CD4-positive, alpha-beta T cell treated with Interferon gamma for 1 hour (primary cell): ENCODE measurements around the gene S100A4.
A peak's percentile ranks its signal among the peaks of the same experiment; 100 is the strongest.
"Not testable (repeated sequence)": the region's sequence is repeated elsewhere in the genome, so short reads cannot be mapped to it uniquely, and the experiment has no call there.

ENCODE experiments used
- DNase-seq: peaks from one replicate; pipeline ENCODE4 v3.0.0-alpha.2; 2020

The S100A4 gene

DNA sequence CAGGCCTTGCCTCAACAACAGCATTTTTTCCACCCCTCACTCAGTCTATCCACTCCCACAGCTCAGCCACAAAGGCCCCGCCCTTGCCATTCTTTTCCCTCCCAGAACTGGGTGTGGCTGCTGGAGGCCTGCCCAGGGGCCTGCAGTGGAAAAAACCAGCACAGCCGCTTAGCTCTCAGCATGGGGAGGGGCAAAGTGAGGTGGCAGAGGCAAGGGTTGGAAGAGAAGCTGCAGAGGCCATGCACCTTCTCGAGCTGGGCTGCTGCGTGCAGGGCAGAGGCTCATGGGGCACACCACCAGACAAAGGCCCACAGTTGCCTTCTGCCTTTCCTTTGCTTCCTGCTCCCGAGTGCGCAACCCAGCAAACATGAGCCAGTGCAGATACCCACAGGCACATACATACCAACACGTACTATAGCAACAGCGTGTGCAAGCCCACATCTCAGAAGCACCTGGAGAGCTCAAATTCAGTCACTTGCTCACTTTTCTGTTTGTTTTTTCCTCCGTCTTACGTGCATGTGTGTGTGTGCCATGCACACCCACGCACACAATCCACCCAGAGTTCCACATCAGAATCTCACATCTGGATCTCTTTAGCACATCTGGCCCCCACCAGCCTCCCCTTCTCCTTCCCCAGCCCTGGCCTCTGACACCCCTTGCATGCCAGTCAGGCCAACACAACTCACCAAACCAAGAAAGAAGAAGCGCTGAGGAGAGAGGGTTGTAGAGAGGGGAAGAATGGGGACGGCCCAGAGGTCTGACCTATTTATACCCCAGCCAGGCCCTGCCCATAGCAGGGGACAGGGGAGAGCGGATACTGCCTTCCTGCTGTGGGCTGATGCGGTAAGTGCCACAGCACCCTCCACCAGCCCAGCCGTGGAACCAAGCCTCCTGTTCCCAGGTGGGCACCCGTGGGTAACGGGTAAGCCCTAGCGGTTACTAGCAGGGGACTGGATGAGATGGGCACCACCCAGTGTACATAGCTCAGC lies at the start of gene S100A4:
S100A4 (minus strand) TSS at position 740 of the 989 bp plus-strand sequence. CDS start 1,012 bp downstream, outside the sequence.
- DNase-seq, result peak; percentile 80

DNA sequence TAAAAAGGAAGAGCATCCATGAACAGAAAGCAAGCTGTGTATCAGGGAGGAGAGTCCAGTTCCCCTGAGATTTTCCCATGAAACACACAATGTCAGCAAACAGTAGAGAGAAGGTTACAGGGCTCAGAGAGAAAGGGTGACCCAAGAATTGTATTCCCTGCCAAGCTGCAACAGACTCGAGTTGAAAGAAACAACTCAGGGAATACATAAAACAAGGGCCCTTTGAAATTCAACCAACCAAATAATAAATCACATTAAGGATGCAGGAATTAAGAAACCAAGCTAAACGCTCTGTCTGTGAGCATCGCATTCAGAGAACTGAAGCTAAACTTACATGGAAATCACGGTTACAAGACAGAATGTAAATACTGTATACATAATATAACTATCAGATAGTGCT lies 47.1 kb upstream of the S100A4 start:
- DNase-seq, result no peak

DNA sequence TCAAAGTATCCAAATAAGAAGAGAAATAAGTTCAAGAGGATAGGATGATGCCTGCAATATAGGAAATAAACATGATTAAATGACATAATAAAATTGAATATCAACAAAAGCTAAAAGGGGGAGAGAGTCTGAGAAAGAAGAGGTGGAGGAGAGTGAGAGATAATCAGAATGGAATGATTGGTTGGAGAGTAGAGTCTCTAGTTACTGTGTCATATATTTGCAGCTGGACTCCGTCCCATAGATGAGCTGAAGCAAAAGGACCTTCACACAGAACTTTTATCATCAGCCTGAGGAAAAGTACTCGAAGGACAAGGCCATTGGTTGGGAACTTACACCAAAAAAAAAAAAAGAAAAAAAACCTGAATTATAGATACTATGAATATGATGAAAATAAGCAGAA lies 42.9 kb upstream of the S100A4 start:
- no peak for DNase-seq

DNA sequence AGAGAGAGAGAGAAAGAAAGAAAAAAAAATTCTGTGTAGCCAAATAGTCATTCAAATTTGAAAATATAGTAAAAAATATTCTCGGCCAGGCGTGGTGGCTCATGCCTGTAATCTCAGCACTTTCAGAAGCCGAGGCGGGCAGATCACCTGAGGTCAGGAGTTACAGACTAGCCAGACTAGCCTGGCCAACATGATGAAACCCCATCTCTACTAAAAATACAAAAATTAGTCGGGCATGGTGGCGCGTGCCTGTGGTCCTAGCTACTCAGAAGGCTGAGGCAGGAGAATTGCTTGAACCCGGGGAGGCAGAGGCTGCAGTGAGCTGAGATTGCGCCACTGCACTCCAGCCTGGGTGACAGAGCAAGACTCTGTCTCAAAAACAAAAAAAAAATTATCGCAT lies 42.4 kb upstream of the S100A4 start:
- not testable (repeated sequence) for DNase-seq

DNA sequence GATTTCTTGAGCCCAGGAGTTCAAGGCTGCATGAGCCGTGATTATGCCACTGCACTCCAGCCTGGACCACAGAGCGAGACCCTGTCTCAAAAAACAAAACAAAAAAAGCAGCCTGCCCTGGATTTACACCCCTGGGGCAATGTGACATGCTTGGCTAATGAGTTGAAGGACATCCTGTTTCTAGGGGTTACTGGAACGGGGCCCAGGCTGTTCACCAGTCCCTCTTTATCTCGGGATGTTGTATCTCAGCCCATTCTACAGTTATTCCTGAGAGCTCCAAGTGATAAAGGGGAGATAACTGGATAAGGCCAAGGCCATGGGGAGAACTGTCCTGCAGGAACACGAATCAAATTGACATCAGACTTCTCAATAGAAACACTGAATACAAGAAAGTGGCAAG lies 41.7 kb upstream of the S100A4 start:
- no peak for DNase-seq

DNA sequence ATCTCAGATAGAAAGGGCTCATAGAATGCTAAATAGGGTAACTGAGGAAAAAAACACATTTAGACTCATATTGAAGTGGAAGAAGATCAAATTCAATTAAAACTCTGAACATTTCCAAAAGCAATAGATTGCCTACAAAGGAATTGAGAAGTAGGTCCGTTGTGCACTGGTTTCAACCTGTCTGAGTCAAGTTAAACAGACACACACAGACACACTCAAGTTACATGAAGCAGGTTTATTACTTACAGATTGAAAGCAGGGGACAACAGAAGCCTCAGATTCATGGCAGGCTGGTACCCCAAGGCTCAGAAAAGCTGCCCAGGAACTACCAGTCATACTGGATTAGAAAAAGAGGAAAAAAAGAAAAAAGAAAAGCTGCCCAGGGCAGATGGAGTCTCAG lies 40.7 kb upstream of the S100A4 start:
- no peak for DNase-seq

DNA sequence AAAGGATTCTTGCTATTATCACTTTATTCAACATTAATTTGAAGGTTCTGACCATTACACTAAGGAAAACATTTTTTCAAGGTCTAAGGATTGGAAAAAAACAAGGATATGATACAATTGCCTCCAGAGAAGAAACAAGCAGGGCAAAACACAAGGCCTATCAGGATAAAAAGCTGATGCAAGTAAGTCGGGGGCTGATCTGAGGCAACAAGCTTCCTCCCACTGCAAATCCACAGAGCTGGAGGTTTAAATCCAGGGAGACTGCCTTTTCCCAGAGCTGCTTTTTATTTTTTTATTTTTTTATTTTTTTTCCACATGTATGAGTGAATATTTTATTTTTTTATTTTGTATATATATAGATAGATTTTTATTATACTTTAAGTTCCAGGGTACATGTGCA lies 39.4 kb upstream of the S100A4 start:
- DNase-seq, result no peak

DNA sequence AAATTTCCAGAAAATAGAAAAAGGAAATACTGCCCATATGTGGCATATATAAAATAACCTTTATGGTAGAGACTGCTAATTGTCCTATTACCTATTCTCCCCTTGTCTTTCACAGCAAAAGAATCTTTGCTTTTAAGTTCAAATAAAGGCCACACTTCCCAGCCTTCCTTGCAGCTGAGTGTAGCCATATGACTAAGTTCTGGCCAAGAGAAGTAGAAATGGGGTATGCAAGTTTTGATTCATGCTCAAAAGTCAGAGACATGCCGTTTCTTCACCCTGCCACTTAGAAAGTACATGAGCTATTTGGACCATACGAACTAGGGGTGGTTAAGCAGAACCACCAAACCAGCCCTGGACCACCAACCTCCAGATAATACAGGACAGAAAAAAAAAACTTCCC lies 38.4 kb upstream of the S100A4 start:
- DNase-seq, result no peak

DNA sequence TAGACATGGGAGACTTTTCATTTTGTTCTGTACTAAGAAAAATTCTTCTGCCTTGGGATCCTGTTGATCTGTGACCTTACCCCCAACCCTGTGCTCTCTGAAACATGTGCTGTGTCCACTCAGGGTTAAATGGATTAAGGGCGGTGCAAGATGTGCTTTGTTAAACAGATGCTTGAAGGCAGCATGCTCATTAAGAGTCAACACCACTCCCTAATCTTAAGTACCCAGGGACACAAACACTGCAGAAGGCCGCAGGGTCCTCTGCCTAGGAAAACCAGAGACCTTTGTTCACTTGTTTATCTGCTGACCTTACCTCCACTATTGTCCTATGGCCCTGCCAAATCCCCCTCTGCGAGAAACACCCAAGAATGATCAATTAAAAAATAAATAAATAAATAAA lies 37.9 kb upstream of the S100A4 start:
- DNase-seq, result not testable (repeated sequence)

DNA sequence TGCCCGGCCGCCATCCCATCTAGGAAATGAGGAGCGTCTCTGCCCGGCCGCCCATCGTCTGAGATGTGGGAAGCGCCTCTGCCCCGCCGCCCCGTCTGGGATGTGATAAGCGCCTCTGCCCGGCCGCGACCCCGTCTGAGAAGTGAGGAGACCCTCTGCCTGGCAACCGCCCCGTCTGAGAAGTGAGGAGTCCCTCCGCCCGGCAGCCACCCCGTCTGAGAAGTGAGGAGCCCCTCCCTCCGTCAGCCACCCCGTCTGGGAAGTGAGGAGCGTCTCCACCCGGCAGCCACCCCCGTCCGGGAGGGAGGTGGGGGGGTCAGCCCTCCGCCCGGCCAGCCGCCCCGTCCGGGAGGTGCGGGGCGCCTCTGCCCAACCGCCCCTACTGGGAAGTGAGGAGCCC lies 37.2 kb upstream of the S100A4 start:
- not testable (repeated sequence) for DNase-seq

DNA sequence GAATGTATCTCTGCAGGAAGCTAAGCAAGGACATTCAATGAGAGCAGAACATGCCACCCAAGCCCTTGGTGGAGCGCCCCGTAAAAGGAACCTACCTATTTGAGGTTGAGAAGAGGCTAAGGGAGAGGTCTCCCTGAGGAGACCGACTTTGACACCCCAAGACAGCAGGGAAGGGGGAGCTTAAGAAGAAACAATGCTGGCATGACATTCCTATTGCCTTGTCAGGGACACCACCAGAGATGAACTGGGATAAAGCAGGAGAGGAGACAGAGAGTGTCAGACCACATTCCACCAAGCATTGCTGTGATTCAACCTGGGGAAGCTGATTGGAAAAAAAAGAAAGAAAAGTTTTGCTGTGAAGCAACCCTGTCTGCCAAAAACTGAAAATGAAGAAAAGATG lies 33.3 kb upstream of the S100A4 start:
- DNase-seq, result no peak

DNA sequence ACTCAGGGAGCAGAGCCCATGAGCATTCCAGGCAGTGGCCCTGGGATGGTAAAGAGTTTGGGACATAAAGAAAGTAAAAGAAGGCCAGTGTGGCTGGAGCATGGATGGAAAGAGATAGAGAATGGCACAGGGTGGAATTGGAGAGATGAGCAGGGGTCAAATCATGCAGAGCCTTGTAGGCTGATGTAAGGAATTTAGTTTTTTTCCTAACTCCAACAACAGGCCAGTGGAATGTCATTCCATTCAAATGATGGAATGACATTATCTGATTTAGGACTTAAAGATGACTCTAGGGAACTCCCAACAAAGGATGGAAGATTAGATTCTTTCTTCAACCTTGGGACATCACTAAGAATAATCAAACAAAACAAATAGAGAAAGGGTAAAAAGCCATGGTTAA lies 32.9 kb upstream of the S100A4 start:
- DNase-seq, result no peak

DNA sequence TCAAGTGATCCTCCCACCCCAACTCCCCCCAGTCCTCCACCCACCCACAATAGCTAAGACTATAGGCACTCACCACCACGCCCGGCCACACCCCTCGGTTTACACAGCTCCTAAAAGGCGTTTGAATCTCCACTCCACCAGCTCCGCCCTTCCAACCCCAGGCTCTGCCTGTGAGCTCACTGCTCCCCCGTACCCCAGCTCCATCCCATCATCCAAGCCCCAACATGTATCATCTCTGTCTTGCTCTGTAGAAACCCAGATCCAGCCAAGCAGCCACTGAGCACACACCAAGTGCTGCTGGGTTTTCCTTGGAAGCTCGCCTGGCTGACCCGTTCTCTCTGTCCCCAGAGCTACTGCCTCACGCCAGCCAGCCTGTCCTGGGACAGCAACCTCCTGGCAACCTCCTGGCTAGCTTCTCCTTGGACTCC lies 32.0 kb upstream of the S100A4 start:
- DNase-seq, result no peak

DNA sequence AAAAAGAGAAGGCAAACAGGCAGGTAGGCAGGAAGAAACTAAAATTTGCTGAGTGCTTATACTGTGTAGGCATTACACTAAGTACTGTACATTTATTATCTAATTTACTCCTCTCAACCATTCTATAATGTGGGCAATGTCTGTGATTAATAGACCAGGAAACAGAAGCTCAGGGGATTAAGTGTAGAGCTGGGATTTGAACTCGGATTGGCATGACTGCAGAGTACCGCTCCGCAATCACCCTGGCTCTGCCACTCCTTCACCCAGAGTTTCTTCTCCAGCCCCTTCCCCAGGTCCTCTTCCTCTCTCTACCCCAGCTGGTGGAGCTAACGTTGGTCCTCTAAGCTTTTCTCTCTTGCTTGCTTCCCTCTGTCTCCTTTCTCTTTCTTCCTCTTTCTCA lies 31.5 kb upstream of the S100A4 start:
- no peak for DNase-seq

DNA sequence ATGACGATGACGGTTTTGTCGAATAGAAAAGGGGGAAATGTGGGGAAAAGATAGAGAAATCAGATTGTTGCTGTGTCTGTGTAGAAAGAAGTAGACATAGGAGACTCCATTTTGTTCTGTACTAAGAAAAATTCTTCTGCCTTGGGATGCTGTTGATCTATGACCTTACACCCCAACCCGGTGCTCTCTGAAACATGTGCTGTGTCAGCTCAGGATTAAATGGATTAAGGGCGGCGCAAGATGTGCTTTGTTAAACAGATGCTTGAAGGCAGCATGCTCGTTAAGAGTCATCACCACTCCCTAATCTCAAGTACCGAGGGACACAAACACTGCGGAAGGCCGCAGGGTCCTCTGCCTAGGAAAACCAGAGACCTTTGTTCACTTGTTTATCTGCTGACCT lies 29.9 kb upstream of the S100A4 start:
- not testable (repeated sequence) for DNase-seq

DNA sequence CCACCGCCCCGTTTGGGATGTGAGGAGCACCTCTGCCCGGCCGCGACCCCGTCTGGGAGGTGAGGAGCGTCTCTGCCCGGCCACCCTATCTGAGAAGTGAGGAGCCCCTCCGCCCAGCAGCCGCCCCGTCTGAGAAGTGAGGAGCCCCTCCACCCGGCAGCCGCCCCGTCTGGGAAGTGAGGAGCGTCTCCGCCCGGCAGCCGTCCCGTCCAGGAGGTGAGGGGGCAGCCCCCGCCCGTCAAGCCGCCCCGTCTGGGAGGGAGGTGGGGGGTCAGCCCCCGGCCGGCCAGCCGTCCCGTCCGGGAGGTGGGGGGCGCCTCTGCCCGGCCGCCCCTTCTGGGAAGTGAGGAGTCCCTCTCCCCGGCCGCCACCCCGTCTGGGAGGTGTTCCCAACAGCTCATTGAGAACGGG lies 29.5 kb upstream of the S100A4 start:
- DNase-seq, result not testable (repeated sequence)

DNA sequence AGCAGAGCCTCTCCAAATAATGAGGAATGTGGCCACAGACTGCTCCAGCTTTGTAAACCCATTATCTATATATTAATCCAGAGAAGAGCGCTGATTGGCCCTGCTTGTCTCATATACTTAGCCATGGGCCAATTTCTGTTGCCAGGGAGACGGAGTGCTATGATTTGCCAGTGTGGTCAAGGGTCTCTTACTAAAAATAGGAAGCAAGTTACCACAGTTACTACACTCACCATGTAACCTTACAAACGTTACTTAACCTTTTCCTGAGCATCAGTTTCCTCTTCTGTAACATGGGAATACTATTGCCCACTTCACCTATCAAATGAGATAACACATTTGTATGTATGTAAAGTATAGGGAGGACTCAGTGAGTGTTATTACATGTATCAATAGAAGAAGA lies 27.7 kb upstream of the S100A4 start:
- DNase-seq, result no peak

DNA sequence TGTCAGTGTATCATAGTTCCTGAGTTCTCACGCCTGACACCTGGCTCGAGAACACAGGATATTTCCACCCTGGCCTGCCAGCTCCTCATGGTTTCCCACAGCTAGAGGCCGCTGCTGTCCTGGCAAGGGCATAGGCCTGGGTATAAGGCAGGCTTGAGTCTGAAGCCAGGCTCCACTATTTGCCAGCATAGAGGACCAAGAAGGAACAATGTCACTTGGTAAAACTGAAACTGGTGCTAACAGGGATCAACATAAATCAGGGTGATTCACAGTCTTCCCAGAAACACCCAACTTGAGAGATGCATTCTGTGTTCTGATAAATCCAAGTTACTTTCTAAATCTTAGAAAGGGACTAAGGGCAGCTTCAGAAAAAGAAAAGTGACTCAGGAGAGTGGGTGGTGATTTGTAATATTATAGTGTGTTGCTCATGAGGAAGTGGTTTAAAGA lies 27.0 kb upstream of the S100A4 start:
- peak; percentile 65 for DNase-seq

DNA sequence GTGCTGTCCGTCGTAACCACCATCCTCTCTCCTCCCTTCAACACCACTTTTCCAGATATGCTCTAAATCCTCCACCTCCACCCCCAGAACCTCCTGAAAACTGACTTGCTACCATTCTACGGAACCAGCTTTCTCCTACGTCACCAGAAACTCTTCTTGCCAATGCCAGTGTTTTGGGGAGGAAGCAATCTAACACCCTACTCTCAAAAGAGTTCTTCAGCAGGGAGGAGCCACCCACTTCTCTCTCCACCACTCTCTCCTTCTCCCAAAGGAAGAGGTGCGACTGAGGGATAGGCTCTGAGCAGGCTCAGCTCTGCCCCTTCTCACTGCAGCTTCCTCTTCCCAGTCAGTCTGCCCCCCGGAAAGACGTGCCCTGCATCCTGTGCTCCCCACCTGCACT lies 26.1 kb upstream of the S100A4 start:
- DNase-seq, result no peak

DNA sequence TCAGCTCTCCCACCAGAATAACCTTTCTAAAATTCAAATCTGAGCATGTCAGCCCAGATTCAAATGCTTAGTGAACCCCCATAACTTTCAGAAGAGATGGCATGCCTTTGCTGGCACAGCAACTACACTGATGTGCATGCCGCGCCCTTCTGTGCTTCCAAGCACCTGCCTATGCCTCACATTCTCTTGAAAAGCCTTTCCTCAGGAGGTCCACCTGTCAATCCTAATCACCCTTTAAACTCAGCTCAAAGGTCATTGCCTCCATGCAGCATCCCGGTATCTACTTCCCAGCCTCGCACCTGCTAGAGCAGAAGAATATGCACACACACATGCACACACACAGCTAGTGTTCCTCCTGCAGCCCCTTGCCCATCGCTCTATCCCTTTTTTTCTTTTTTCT lies 25.3 kb upstream of the S100A4 start:
- no peak for DNase-seq

DNA sequence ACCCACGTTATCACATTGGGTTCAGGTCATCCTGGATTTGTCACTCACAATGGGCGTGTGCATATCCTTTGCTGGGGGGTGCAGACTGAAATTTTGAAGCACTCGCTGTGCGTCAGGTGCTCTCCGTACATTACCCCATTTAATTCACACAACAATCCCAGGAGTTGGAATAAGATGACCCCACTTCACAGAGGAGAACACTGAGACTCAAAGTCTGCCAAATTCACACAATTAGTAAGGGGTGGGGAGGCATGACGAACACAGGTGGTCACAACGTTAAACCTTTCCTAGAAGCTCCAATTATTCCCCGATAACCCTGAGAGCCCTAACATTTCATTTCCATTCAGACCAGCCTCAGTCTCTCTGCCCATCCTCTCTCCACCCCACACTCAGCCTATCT lies 23.9 kb upstream of the S100A4 start:
- no peak for DNase-seq

DNA sequence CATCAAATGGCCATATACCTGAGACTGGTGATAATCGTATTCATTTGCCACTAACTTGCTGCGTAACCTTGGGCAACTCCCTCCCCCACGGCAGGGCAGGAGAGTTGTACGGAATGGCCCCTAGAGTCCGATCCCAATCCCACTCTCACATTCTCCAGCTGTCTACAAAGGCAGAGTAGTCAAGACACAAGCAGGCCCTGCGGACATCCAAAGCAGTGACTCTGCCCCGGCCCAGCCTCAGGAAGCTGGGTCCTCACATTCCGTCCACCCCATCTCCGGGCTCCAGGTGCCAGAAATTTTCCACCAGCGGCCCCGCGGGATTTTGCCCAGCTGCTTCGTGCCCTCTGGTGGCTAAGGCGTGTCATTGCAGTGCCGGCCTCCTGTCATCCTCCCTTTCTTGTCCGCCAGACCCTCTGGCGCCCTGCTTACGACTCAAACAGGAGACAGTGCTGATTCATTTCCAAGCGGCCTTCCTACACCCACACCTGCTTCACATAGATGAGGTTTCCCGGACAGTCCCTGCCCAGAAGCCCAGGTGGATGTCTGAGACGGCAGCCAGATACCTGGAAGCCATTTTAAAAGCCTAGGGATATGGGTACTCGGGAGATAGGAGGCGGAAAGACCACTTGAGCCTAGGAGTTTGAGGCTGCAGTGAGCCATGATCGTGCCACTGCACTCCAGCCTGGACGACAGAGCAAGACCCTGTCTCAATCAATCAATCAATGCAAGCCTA lies 22.9 kb upstream of the S100A4 start:
- peak; percentile 73 for DNase-seq

DNA sequence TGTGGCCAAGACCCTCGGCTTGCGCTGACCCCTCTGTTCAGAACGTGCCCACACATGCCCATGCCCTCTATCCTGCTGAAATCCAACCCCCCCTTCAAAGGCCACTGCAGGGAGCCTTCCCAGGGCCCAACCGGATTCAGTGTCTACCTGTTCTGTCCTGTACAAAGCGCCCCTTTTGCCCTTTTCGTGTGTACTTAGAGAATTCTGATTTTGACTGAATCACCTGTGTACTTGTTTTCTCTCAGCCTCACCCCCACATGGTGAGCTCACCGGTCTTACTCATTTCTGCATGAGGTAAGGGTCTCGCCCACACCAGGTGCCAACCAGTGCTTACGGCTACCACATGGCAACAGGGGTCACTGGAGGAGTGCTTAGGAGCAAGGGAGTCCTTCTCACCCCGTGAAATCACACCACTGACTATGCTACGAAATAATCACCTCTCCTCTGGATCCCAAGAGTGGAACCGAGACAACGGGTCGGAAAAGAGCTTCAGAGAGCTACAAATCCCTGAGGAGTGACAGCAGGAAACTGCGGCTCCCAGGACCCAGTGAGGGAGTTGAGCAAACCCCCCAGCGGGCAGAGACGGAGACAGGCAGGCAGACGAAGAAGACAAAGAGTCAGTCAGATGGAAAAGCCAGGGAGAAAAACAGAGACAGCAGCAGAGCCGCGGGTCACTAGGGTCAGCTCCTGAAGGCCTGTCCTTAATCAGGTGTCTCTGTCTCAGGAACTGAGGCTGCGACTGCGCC lies 22.2 kb upstream of the S100A4 start:
- DNase-seq, result no peak
